Cardiac fibroblast (primary cell): ENCODE results near the gene SEMA4D.

Experiments used
- DNase-seq, 2 donors: peaks; one replicate each; pipeline versions ENCODE4 v3.0.0 to v3.0.0-alpha.2; 2010; ENCODE audit warnings: low read depth in 2 of 2
- H3K4me3 ChIP-seq, 2 donors: replicated peaks in 1 of 2; 1 replicate in 1 of 2; 2 replicates in 1 of 2; pipeline ENCODE4 v1.5.1; 2011; ENCODE audit warnings: low read depth in 2 of 2, low read length in 2 of 2, mild to moderate bottlenecking in 2 of 2, moderate library complexity in 1 of 2
- CTCF ChIP-seq: IDR thresholded peaks from one replicate; pipeline ENCODE4 v1.5.1; 2011; ENCODE audit warnings: low read depth, mild to moderate bottlenecking, low read length, inconsistent platforms

SEMA4D gene

GRCh38 chr9:89457376-89457855 lies 40.5 kb downstream of the SEMA4D start:
- TF ChIP-seq CTCF, result no peak
- no peak for DNase-seq
- H3K4me3 ChIP-seq, result no peak overlapping the region

GRCh38 chr9:89455356-89455824 lies 42.5 kb downstream of the SEMA4D start:
- no peak overlapping the region for H3K4me3 ChIP-seq
- TF ChIP-seq CTCF, result no peak
- DNase-seq, result no peak

- no peak overlapping the region for H3K4me3 ChIP-seq
- DNase-seq, result no peak
- no peak for TF ChIP-seq CTCF
These were observed 43.2 kb downstream of the SEMA4D start for GRCh38 chr9:89454498-89455355.

GRCh38 chr9:89453452-89453851 lies 44.5 kb downstream of the SEMA4D start:
- H3K4me3 ChIP-seq, result no peak overlapping the region
- no peak for TF ChIP-seq CTCF
- no peak for DNase-seq

- no peak for TF ChIP-seq CTCF
- no peak overlapping the region for H3K4me3 ChIP-seq
- no peak for DNase-seq
These were observed 45.4 kb downstream of the SEMA4D start for GRCh38 chr9:89452561-89452960.

GRCh38 chr9:89450213-89450612 lies 47.7 kb downstream of the SEMA4D start:
- H3K4me3 ChIP-seq, result no peak overlapping the region
- no peak for DNase-seq
- TF ChIP-seq CTCF, result no peak
